Ishikawa (cell line): ENCODE results near the gene ALDH16A1.

ENCODE experiments used
- CEBPB ChIP-seq: IDR thresholded peaks from 2 replicates; pipeline ENCODE4 v1.6.1; 2012
- CREB1 ChIP-seq: IDR thresholded peaks from 2 replicates; pipeline ENCODE4 v1.6.1; 2012; ENCODE audit warnings: low read depth
- EGR1 ChIP-seq: IDR thresholded peaks from 2 replicates; pipeline ENCODE4 v1.6.1; 2012
- EP300 ChIP-seq: IDR thresholded peaks from 2 replicates; pipeline ENCODE4 v1.6.1; 2012; ENCODE audit warnings: borderline replicate concordance
- FOXM1 ChIP-seq: IDR thresholded peaks from 2 replicates; pipeline ENCODE4 v1.6.1; 2012; ENCODE audit warnings: low read depth, borderline replicate concordance
- NFIC ChIP-seq: IDR thresholded peaks from 2 replicates; pipeline ENCODE4 v1.6.1; 2012
- RAD21 ChIP-seq: IDR thresholded peaks from 2 replicates; pipeline ENCODE4 v1.6.1; 2012; ENCODE audit warnings: low read depth
- TAF1 ChIP-seq: IDR thresholded peaks from 2 replicates; pipeline ENCODE4 v1.6.1; 2012; ENCODE audit warnings: low read depth, mild to moderate bottlenecking
- TCF12 ChIP-seq: IDR thresholded peaks from 2 replicates; pipeline ENCODE4 v1.6.1; 2012; ENCODE audit warnings: low read depth
- TEAD4 ChIP-seq: IDR thresholded peaks from 2 replicates; pipeline ENCODE4 v1.6.1; 2012
- YY1 ChIP-seq: IDR thresholded peaks from 2 replicates; pipeline ENCODE4 v1.6.1; 2012; ENCODE audit warnings: low read depth
- ZBTB7A ChIP-seq: IDR thresholded peaks from 2 replicates; pipeline ENCODE4 v1.6.1; 2012; ENCODE audit warnings: low read depth
- TF ChIP-seq, protein P1 (sequence below): IDR thresholded peaks from 2 replicates; pipeline ENCODE4 v1.6.1; 2012; ENCODE audit warnings: low read depth, mild to moderate bottlenecking
- TF ChIP-seq, protein P2 (sequence below): IDR thresholded peaks from 2 replicates; pipeline ENCODE4 v1.6.1; 2012
- TF ChIP-seq, protein P3 (sequence below): IDR thresholded peaks from 2 replicates; pipeline ENCODE4 v1.6.1; 2012

The ALDH16A1 gene

DNA sequence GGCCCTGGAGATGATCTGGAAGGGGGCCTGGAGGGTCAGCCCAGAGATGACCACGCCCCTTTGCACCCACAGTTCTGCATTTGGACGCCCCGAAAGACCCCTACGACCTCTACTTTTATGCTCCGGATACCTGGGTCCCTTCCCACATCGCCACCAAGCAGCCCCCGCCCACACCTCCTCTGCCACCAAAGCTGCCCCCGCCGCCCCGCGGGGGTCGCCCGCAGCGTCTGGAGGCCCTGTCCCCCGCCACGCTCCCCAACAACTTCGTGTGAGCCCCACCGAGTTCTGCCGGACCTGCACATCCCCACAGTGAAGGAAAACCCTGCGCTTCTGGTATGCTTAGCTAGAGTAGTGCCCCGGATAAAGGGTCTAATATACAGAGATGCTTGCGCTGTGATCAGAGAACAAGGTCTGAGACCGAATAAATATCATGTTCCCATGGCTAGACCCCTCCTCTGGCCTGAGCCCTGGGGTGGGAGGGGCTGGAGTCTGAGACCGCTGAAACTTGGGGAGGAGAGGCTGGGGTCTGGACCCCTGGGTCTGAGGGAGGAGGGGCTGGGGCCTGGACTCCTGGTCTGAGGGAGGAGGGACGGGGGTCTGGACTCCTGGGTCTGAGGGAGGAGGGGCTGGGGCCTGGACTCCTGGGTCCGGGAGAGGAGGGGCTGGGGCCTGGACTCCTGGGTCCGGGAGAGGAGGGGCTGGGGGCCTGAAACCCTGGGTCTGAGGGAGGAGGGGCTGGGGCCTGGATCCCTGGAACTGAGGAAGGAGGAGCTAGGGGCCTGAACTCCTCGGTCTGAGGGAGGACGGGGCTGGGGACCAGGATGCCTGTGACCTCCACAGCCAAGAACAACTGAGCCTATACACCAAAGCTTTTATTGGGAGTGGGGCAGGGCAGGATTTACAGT, 24.2 kb upstream of the ALDH16A1 start:
- TF ChIP-seq TEAD4 (no peak), EP300 (no peak), EGR1 (no peak), NFIC (no peak), YY1 (no peak), TAF1 (no peak)
- TF ChIP-seq, protein P1, sequence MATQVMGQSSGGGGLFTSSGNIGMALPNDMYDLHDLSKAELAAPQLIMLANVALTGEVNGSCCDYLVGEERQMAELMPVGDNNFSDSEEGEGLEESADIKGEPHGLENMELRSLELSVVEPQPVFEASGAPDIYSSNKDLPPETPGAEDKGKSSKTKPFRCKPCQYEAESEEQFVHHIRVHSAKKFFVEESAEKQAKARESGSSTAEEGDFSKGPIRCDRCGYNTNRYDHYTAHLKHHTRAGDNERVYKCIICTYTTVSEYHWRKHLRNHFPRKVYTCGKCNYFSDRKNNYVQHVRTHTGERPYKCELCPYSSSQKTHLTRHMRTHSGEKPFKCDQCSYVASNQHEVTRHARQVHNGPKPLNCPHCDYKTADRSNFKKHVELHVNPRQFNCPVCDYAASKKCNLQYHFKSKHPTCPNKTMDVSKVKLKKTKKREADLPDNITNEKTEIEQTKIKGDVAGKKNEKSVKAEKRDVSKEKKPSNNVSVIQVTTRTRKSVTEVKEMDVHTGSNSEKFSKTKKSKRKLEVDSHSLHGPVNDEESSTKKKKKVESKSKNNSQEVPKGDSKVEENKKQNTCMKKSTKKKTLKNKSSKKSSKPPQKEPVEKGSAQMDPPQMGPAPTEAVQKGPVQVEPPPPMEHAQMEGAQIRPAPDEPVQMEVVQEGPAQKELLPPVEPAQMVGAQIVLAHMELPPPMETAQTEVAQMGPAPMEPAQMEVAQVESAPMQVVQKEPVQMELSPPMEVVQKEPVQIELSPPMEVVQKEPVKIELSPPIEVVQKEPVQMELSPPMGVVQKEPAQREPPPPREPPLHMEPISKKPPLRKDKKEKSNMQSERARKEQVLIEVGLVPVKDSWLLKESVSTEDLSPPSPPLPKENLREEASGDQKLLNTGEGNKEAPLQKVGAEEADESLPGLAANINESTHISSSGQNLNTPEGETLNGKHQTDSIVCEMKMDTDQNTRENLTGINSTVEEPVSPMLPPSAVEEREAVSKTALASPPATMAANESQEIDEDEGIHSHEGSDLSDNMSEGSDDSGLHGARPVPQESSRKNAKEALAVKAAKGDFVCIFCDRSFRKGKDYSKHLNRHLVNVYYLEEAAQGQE = no peak

DNA sequence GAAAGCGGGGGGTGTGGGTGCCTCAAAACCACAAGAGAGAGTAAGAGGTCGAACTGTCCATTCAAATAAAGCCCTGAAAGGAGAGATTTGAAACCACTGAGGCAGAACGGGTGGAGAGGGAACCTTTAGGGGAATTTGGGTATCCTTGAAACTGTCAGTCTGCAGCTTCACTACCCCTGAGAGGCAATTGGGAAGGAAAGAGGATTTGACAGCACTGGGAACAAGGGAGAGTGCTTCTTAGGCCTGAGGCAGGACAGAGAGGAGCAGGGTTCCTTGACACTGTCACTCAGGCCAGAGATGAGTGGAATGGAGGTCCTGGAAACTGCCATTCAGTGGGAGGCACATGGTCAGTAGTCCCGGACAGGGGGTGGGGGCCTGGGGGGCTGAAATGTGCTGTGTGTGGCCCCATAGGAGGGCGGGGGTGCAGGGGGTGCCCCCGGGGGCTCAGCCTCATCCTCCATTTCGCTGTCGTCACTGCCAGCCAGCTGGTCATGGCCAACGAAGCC, 22.8 kb upstream of the ALDH16A1 start:
- TF ChIP-seq FOXM1 = no peak
- TF ChIP-seq, protein P1 = no peak

DNA sequence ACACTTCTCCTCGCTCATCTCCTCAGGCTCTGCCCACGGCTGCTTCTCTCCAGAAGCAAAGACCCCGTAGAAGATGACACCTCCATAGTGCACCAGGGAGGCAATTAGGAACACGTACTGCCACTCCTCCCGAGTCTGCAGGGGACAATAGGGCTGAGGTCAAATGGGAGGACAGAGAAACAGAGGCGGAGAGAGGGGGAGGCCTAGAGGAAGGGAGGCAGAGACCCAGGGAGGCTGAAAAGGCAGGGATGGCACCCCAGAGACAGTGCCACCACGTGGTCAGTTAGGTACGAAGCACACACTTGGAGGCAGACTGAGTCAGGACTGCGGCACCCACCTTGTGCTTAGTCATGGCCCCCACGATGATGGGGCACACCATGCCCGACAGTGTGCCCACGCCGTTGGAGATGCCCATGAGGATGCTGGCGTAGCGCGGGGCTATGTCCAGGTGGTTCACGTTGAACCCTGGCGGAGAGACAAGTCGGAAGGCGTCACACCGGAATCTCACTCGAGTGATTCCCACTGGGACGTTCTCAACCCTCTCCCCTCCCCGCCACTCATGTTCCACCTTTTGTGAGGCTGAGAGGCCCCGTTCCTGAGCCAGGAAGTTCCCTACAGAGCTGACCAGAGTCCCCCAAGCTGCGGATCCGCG, 22.2 kb upstream of the ALDH16A1 start:
- TF ChIP-seq RAD21 = peak; percentile 44
- TF ChIP-seq, protein P2, sequence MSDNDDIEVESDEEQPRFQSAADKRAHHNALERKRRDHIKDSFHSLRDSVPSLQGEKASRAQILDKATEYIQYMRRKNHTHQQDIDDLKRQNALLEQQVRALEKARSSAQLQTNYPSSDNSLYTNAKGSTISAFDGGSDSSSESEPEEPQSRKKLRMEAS = peak; percentile 31; the same call in 1 of the 2 replicates
- no peak for TF ChIP-seq TEAD4

DNA sequence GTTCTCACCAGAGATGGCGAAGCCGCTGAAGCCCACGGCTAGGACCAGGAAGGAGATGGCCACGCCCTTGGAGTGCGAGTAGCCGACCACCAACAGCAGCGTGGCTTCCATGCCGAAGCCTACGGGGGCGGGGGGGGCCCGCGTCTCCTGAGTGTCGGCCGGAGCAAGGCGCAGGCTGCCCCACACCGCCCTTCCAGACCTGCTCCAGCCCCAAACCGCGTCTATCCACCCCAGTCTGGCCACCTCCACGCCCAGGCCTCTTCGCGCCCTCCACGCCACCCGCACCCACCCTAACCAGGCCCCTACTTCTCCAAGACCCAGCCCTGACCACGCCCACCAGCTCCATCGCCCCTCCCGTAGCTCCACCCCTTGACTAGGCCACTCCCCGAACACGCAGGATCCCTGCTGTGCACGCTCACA, 21.7 kb upstream of the ALDH16A1 start:
- TF ChIP-seq TAF1 = no peak
- TF ChIP-seq EGR1 = no peak
- TF ChIP-seq, protein P3, sequence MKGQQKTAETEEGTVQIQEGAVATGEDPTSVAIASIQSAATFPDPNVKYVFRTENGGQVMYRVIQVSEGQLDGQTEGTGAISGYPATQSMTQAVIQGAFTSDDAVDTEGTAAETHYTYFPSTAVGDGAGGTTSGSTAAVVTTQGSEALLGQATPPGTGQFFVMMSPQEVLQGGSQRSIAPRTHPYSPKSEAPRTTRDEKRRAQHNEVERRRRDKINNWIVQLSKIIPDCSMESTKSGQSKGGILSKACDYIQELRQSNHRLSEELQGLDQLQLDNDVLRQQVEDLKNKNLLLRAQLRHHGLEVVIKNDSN = no peak
- TF ChIP-seq, protein P2 = no peak
- no peak for TF ChIP-seq EP300
- TF ChIP-seq, protein P1 = no peak
- no peak for TF ChIP-seq RAD21
- TF ChIP-seq TCF12 = no peak
- no peak for TF ChIP-seq NFIC
- no peak for TF ChIP-seq TEAD4

DNA sequence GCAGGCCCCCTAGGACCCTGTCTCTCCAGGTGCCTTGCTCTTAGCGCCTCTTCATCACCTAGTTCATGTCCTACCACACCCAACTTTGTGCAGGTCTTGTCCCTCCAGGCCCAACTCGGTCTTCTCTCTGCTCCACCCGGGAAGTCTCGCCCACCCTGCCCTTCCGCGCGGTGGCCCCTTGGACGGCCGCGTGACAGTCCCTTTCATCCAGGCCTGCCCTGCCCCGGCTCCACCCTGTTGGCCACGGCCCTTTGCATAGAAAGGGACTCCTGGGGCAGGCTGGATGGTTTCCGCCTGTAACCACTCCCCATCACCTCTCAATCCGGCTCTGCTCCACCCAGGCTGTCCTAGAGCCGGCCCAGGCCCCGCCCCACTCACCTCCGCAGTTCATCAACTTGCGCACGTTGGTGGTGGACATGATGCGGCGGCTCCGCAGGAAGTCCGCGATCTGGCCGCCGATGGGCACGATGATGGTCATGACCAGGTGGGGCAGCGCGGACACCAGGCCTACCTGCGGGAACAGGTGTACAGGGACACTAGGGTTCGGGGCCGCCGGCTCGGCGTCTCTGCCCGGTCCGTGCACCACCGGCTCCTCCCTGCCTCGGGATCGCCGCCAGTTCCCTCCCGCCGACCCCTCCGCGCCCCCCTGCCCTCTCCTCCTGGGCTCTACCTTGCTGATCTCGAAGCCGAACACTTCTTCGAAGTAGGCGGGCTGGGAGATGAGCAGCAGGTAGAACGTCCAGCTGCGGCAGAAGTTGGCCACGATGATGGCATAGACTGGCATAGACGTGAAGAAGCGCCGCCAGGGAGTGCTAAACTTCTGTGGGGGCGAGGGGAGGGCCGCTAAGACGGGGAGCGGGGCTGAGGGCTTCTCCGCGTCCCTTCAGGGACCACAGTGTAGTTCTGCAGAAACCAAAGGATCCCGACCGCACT, 20.6 kb upstream of the ALDH16A1 start:
- no peak for TF ChIP-seq YY1
- TF ChIP-seq, protein P2 = no peak
- TF ChIP-seq RAD21 = no peak
- no peak for TF ChIP-seq TCF12
- TF ChIP-seq EP300 = no peak
- no peak for TF ChIP-seq CREB1
- no peak for TF ChIP-seq ZBTB7A
- no peak for TF ChIP-seq FOXM1
- no peak for TF ChIP-seq NFIC
- TF ChIP-seq TAF1 = no peak
- TF ChIP-seq, protein P3 = no peak
- no peak for TF ChIP-seq EGR1
- no peak for TF ChIP-seq TEAD4
- TF ChIP-seq CEBPB = no peak
- TF ChIP-seq, protein P1 = no peak
